T-cell (primary cell): ENCODE data around the gene RYR1. TPM values are rescaled to one million over a fixed set of nuclear protein-coding genes. Genes with fewer than 3 reads are reported as not detected.
"Not testable (repeated sequence)": the region's sequence is repeated elsewhere in the genome, so short reads cannot be mapped to it uniquely, and the experiment has no call there.

Experiments
- ATAC-seq, 4 experiments: fragments of 200-7000 bp in 3 of 4; fragments of 150-1000 bp in 1 of 4; cut with Tn5 transposase; replicated peaks in 1 of 4; 1 replicate in 3 of 4; 2 replicates in 1 of 4; pipeline ENCODE4 v1.10.0; 2021; ENCODE audit warnings: moderate library complexity in 3 of 4, mild to moderate bottlenecking in 2 of 4, moderate number of reproducible peaks in 1 of 4
- CTCF ChIA-PET, 2 donors: fragments of 300-600 bp; sonication (Branson Sonifier 250); formaldehyde crosslinking; loops; one replicate each; lab custom pipeline; 2022; ENCODE audit warnings: antibody characterized with exemption in 2 of 2; lab: Charles Lee
- POLR2A ChIA-PET, 2 donors: fragments of 300-600 bp; sonication (Branson Sonifier 250); formaldehyde crosslinking; loops; one replicate each; lab custom pipeline; 2022; ENCODE audit warnings: antibody characterized with exemption in 2 of 2; lab: Charles Lee
- DNase-seq, 35 experiments: peaks; one replicate each; pipeline versions ENCODE4 v3.0.0 to v3.0.0-alpha.2; 2013 to 2023
- H3K27ac ChIP-seq: one replicate; pipeline ENCODE4 v1.5.1; 2013; ENCODE audit warnings: low read length
- H3K27me3 ChIP-seq, 2 experiments: replicated peaks in 1 of 2; 1 replicate in 1 of 2; 2 replicates in 1 of 2; pipeline versions ENCODE4 v1.6.1 to v1.7.0; 2013; ENCODE audit warnings: low read length in 1 of 2, mixed read lengths in 1 of 2; ENCODE audit not compliant: control insufficient read depth in 2 of 2, insufficient read depth in 2 of 2; ENCODE audit errors: extremely low read depth in 1 of 2
- H3K36me3 ChIP-seq, 2 donors: 1 replicate in 1 of 2; 2 replicates in 1 of 2; pipeline versions ENCODE4 v1.6.1 to v1.7.0; 2013; ENCODE audit warnings: low read length in 1 of 2; ENCODE audit not compliant: control insufficient read depth in 2 of 2, insufficient read depth in 1 of 2; ENCODE audit errors: extremely low read depth in 1 of 2
- H3K4me1 ChIP-seq, 2 experiments: 1 replicate in 1 of 2; 2 replicates in 1 of 2; pipeline versions ENCODE4 v1.6.1 to v1.7.0; 2013; ENCODE audit warnings: low read length in 2 of 2, mixed read lengths in 1 of 2; ENCODE audit not compliant: insufficient read depth in 2 of 2, control insufficient read depth in 1 of 2; ENCODE audit errors: extremely low read depth in 1 of 2
- H3K4me3 ChIP-seq, 2 donors: 1 replicate in 1 of 2; 2 replicates in 1 of 2; pipeline versions ENCODE4 v1.5.1 to v1.7.0; 2013; ENCODE audit warnings: mild to moderate bottlenecking in 2 of 2, low read length in 1 of 2, moderate library complexity in 1 of 2; ENCODE audit not compliant: control insufficient read depth in 1 of 2; ENCODE audit errors: extremely low read depth in 1 of 2
- H3K9me3 ChIP-seq: 2 replicates; pipeline ENCODE4 v1.7.0; 2013
- H3K27ac Mint-ChIP-seq, 2 donors: one replicate each; pipeline ENCODE4 v1.8.0; 2020 to 2021; ENCODE audit warnings: mild to moderate bottlenecking in 2 of 2, mixed read lengths in 2 of 2
- H3K27me3 Mint-ChIP-seq, 2 donors: one replicate each; pipeline ENCODE4 v1.8.0; 2021 to 2022; ENCODE audit warnings: mixed read lengths in 2 of 2
- H3K36me3 Mint-ChIP-seq: one replicate; pipeline ENCODE4 v1.8.0; 2021; ENCODE audit warnings: mixed read lengths
- H3K4me1 Mint-ChIP-seq, 3 donors: one replicate each; pipeline ENCODE4 v1.8.0; 2020 to 2022; ENCODE audit warnings: mixed read lengths in 3 of 3, mild to moderate bottlenecking in 1 of 3
- H3K4me3 Mint-ChIP-seq, 3 donors: one replicate each; pipeline ENCODE4 v1.8.0; 2020 to 2022; ENCODE audit warnings: mild to moderate bottlenecking in 3 of 3, mixed read lengths in 3 of 3, moderate library complexity in 3 of 3
- H3K9me3 Mint-ChIP-seq, 3 donors: one replicate each; pipeline ENCODE4 v1.8.0; 2020 to 2022; ENCODE audit warnings: mixed read lengths in 3 of 3
- WGBS: methylation state at CpG from one replicate; pipeline ENCODE4 v1.1.5; 2013; ENCODE audit warnings: missing lambda C conversion rate; ENCODE audit not compliant: insufficient coverage; 5-methylcytosine and 5-hydroxymethylcytosine counted together
- total RNA-seq, 35 experiments: library from RNA in 6 of 35; stranded (reverse) in 6 of 35; fragments of 120-200 nt in 1 of 35; gene quantifications; one replicate each; pipeline versions ENCODE4 v1.2.1 to v1.2.4 and lab custom pipeline; 2013 to 2026

The RYR1 gene
- total RNA-seq, 5 donors from 2014 or later (not counting 1 experiment from before 2014, with no cell fraction given), result 1.1 to 3.8 (median 2.9) TPM

DNA sequence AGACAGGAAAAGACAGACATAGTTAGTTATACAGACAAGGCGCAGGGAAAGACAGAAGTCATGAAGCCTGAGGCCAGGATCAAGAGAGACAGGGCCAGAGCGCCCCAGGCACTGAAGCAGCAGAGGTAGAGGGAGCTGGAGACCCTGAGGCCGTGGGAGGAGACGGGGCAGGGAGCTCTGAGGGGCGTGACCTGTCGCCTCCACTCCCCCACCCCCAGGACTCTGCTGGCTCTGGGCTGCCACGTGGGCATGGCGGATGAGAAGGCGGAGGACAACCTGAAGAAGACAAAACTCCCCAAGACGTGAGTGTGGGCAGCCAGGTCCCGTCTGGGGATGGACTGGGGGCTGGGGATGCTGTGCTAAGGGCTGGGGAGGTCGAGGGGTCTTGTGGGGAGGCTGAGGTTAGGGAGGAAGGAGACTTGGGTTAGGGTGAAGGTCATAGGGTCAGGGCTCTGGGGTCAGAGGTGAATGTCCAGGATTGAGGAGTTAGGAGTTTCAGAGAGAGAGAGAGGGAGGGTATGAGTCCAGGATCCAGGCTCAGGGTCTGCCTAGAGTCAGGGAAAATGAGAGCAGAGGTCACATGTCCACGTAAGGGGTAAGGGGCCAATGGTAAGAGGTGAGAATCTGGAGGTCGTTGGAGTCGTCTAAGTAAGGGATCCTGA is 31.1 kb downstream of the RYR1 start:
- Mint-ChIP-seq H3K4me1 (no peaks in the 10 kb centered on the region), H3K9me3 (no peaks in the 10 kb centered on the region), H3K36me3 (no peaks in the 10 kb centered on the region), H3K4me3 (no peak overlapping the region), H3K27ac (no peak overlapping the region), H3K27me3 (peaks cover 24 to 26% of the 10 kb centered on the region in 2 donors)
- Histone ChIP-seq H3K27me3 (peaks cover 0 to 54% of the 10 kb centered on the region in 2 experiments), H3K27ac (no peak overlapping the region), H3K9me3 (no peaks in the 10 kb centered on the region), H3K4me3 (no peak overlapping the region), H3K4me1 (no peaks in the 10 kb centered on the region), H3K36me3 (no peaks in the 10 kb centered on the region)
- CTCF ChIA-PET, result no interaction called here
- WGBS, result 52% methylated on average over 9 of the region's 15 CpGs
- ATAC-seq (no peak), DNase-seq (no peak)
- POLR2A ChIA-PET, result no interaction called here

DNA sequence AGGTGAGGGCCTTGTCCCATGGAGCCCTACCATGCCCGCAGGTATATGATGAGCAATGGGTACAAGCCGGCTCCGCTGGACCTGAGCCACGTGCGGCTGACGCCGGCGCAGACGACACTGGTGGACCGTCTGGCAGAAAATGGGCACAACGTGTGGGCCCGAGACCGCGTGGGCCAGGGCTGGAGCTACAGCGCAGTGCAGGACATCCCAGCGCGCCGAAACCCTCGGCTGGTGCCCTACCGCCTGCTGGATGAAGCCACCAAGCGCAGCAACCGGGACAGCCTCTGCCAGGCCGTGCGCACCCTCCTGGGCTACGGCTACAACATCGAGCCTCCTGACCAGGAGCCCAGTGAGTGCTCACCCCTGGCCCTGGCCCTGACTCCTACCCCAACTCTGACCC is 32.6 kb downstream of the RYR1 start:
- WGBS, result 89% methylated on average over 26 of the region's 26 CpGs
- Mint-ChIP-seq H3K9me3 (no peaks in the 10 kb centered on the region), H3K4me3 (no peak overlapping the region), H3K27me3 (peaks cover 18 to 19% of the 10 kb centered on the region in 2 donors), H3K36me3 (no peaks in the 10 kb centered on the region), H3K4me1 (no peaks in the 10 kb centered on the region), H3K27ac (no peak overlapping the region)
- ATAC-seq (no peak), DNase-seq (no peak)
- H3K4me1 ChIP-seq, result no peaks in the 10 kb centered on the region
- H3K9me3 ChIP-seq, result no peaks in the 10 kb centered on the region
- ChIA-PET CTCF (no interaction called here), POLR2A (no interaction called here)
- H3K27ac ChIP-seq, result no peak overlapping the region
- H3K27me3 ChIP-seq, result peaks cover 0 to 52% of the 10 kb centered on the region in 2 experiments
- H3K36me3 ChIP-seq, result no peaks in the 10 kb centered on the region
- H3K4me3 ChIP-seq, result no peak overlapping the region

DNA sequence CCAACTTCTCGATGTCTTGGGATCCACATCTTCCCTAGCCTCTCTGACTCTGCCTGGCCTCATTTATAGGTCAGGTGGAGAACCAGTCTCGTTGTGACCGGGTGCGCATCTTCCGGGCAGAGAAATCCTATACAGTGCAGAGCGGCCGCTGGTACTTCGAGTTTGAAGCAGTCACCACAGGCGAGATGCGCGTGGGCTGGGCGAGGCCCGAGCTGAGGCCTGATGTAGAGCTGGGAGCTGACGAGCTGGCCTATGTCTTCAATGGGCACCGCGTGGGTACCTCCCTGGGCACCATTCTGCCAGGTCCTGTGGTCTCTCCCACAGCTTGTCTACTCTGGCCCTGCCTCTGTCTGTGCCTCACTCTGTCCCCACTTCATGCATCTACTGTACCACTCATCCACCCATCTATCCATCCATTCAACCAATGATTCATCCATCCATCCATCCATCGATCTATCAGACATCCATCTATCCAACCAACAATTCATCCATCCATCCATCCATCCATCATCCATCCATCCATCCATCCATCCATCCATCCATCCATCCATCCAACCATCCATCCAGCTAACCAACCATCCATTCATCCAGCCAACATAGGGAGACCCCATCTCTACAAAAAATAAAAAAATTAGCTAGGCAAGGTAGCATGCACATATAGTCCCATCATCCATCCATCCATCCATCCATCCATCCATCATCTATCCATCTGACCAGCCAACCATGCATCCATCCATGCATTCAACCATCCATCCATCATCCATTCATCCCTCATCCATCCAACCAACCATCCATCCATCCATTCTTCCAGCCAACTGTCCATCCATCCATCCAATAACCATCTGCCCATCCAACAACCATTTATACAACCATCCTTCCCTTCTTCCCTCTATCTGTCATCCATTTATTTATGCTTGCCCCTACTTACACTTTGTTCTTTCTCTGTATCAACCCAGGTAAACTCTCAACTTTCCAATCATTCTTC is 34.3 kb downstream of the RYR1 start:
- Mint-ChIP-seq H3K27me3 (peaks cover 11 to 12% of the 10 kb centered on the region in 2 donors), H3K36me3 (no peaks in the 10 kb centered on the region), H3K9me3 (no peaks in the 10 kb centered on the region), H3K4me3 (no peak overlapping the region), H3K4me1 (no peaks in the 10 kb centered on the region), H3K27ac (no peak overlapping the region)
- Histone ChIP-seq H3K4me1 (no peaks in the 10 kb centered on the region), H3K9me3 (no peaks in the 10 kb centered on the region), H3K36me3 (no peaks in the 10 kb centered on the region), H3K27ac (no peak overlapping the region), H3K4me3 (no peak overlapping the region), H3K27me3 (peaks cover 0 to 40% of the 10 kb centered on the region in 2 experiments)
- no peak for DNase-seq
- no peak for ATAC-seq
- ChIA-PET CTCF (no interaction called here), POLR2A (interaction anchor here in 1 of 2 donors (0.6 kb wide), 1 partner anchor 68 kb away, joined by 3 read pairs; no protein-coding TSS in a partner anchor)
- 90% methylated on average over 16 of the region's 17 CpGs for WGBS

DNA sequence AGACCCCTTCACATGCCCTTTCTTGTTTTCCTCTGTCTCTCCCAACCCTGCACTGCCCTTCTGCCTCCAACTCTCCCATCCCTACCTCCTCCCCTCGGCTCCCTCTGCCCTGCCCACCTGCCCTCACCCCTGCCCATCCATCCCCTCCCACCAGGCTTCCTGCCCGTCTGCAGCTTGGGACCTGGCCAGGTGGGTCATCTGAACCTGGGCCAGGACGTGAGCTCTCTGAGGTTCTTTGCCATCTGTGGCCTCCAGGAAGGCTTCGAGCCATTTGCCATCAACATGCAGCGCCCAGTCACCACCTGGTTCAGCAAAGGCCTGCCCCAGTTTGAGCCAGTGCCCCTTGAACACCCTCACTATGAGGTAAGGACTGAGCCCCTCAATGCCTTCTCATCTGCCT is 35.7 kb downstream of the RYR1 start:
- Histone ChIP-seq H3K4me3 (no peak overlapping the region), H3K27me3 (peaks cover 0 to 29% of the 10 kb centered on the region in 2 experiments), H3K27ac (no peak overlapping the region), H3K9me3 (no peaks in the 10 kb centered on the region), H3K4me1 (no peaks in the 10 kb centered on the region), H3K36me3 (no peaks in the 10 kb centered on the region)
- 62% methylated on average over 4 of the region's 5 CpGs for WGBS
- no peak for ATAC-seq
- no peak for DNase-seq
- Mint-ChIP-seq H3K27me3 (peaks cover 10% of the 10 kb centered on the region in 2 donors), H3K4me1 (no peaks in the 10 kb centered on the region), H3K4me3 (no peak overlapping the region), H3K9me3 (no peaks in the 10 kb centered on the region), H3K36me3 (no peaks in the 10 kb centered on the region), H3K27ac (no peak overlapping the region)
- ChIA-PET POLR2A (no interaction called here), CTCF (interaction anchor here in 1 of 2 donors (0.7 kb wide), 1 partner anchor 28 kb away, joined by 3 read pairs; no protein-coding TSS in a partner anchor)

DNA sequence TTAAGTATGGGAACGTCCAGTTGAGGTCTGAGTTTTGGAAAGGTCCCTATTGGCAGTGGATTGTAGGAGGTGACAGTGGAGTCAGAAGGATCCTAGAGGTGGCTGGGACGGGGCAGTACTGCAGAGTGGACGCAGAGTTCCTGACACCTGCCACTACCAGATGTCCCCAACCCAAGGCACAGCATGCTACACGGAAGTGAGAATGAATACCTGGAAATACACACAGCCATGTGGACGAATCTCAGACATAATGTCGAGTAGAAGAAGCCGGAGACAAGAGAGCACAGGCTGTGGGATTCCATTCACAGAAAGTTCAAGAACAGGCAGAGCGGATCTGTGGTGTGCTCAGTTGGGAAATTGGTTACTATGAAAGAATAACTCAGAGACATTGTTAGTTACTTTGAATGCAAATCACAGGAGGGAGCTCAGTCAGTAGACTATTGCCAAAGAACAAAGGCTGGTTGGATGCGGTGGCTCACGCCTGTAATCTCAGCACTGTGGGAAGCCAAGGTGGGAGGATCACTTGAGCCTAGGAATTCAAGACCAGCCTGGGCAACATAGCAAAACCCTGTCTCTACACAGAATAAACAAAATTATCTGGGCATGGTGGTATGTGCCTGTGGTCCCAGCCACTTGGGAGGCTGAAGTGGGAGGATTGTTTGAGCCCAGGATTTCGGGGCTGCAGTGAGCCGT is 37.4 kb downstream of the RYR1 start:
- 83% methylated on average over 9 of the region's 12 CpGs for WGBS
- Histone ChIP-seq H3K27me3 (peaks cover 0 to 24% of the 10 kb centered on the region in 2 experiments), H3K27ac (no peak overlapping the region), H3K4me3 (no peak overlapping the region), H3K9me3 (no peaks in the 10 kb centered on the region), H3K4me1 (no peaks in the 10 kb centered on the region), H3K36me3 (no peaks in the 10 kb centered on the region)
- Mint-ChIP-seq H3K4me3 (no peak overlapping the region), H3K9me3 (no peaks in the 10 kb centered on the region), H3K27ac (no peak overlapping the region), H3K4me1 (no peaks in the 10 kb centered on the region), H3K27me3 (peaks cover 10 to 12% of the 10 kb centered on the region in 2 donors), H3K36me3 (no peaks in the 10 kb centered on the region)
- DNase-seq (no peak), ATAC-seq (no peak)
- ChIA-PET POLR2A (no interaction called here), CTCF (no interaction called here)

DNA sequence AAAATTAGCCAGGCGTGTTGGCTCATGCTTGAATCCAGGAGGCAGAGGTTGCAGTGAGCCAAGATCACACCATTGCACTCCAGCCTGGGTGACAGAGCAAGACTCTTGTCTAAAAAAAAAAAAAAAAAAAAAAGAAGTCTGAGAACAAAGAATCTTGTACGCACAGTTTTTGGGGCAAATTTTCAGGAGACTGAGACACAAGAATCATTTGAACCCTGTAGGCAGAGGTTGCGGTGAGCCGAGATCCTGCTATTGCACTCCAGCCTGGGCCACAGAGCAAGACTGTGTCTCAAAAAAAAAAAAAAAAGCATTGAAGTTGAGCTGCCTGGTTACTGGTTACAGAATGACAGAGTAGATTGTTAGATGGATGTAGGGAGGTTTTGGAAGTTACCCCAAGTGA is 39.2 kb downstream of the RYR1 start:
- H3K4me1 ChIP-seq, H3K27ac Mint-ChIP-seq, H3K36me3 Mint-ChIP-seq, H3K4me1 Mint-ChIP-seq, H3K4me3 ChIP-seq, H3K27ac ChIP-seq, H3K9me3 ChIP-seq, ATAC-seq, DNase-seq, H3K9me3 Mint-ChIP-seq, H3K4me3 Mint-ChIP-seq, POLR2A ChIA-PET, CTCF ChIA-PET, H3K36me3 ChIP-seq: not testable (repeated sequence)
- H3K27me3 ChIP-seq, result peaks cover 0 to 27% of the 10 kb centered on the region in 2 experiments
- 100% methylated on average over 3 of the region's 4 CpGs for WGBS
- peaks cover 6 to 10% of the 10 kb centered on the region in 2 donors for H3K27me3 Mint-ChIP-seq
